NCI-H2171 (cell line): Measurements from ENCODE around the gene CCDC190.
"Not testable (repeated sequence)": the region's sequence is repeated elsewhere in the genome, so short reads cannot be mapped to it uniquely, and the experiment has no call there.

ENCODE experiments used
- DNase-seq: peaks from one replicate; lab custom pipeline; 2025; lab: John Stamatoyannopoulos, UW

CCDC190 gene

DNA sequence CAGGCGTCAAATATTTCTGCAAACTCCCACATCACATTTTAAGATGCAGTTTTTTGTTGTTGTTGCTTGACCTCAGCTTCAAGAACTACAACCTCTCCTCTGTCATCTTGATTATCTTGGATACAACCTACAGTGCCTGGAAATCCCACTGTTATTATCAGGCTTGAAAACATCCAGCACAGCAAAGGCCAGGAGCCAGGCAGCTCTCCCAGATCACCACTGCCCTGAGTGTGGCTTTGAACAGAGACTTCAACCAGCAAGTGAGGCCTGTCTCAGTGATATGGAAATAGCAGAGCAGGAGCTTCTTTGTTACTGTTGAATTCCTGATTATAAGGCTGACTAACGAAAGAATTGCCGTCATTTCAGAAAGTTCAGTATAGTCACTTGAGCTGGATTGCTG lies 28.5 kb downstream of the CCDC190 start:
- DNase-seq, result no peak

- no peak for DNase-seq
Observed at GRCh38 chr1:162829268-162829667, 31.7 kb downstream of the CCDC190 start.

GRCh38 chr1:162823771-162824525 lies 37.0 kb downstream of the CCDC190 start:
- no peak for DNase-seq

- DNase-seq, result no peak
Observed at GRCh38 chr1:162823231-162823630, 37.7 kb downstream of the CCDC190 start.

- DNase-seq, result no peak
Observed at GRCh38 chr1:162822391-162823200, 38.4 kb downstream of the CCDC190 start.

GRCh38 chr1:162818666-162819065 lies 42.3 kb downstream of the CCDC190 start:
- not testable (repeated sequence) for DNase-seq

DNA sequence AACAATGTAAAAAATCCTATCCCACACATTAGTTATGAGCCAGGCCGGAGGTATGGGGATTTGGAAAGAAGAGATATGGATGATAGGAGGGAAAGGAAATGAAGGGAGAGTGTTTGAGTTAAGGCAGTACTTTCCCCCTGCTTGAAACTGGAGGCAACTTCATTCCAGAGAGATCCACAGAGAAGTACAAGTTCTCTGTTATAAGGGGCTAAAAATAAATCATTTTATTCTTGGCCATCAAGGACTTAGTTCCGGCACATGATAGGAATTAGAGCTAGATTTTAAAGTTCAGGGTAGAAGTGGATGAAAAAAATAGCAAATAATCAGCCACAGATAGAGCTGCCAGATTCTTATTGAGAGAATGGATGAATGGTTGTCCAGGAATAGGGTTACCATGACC lies 42.8 kb downstream of the CCDC190 start:
- not testable (repeated sequence) for DNase-seq

GRCh38 chr1:162812357-162812756 lies 48.6 kb downstream of the CCDC190 start:
- DNase-seq, result not testable (repeated sequence)

DNA sequence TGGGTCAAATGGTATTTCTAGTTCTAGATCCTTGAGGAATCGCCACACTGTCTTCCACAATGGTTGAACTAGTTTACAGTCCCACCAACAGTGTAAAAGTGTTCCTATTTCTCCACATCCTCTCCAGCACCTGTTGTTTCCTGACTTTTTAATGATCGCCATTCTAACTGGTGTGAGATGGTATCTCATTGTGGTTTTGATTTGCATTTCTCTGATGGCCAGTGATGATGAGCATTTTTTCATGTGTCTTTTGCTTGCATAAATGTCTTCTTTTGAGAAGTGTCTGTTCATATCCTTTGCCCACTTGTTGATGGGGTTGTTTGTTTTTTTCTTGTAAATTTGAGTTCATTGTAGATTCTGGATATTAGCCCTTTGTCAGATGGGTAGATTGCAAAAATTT lies 53.5 kb downstream of the CCDC190 start:
- not testable (repeated sequence) for DNase-seq
